ENCODE measurements around the gene ANGPTL5. TPM values are rescaled to one million over a fixed set of nuclear protein-coding genes. Genes with fewer than 3 reads are reported as not detected.

ANGPTL5 gene
- total and polyA plus RNA-seq, 2 donors from 2014 or later, result not detected

GRCh38 chr11:101955278-101955677 is 39.0 kb upstream of the ANGPTL5 start:
- no peak for FAIRE-seq
- Histone ChIP-seq H3K9me3 (ENCODE audit: control insufficient read depth in 2 of 3, insufficient read depth in 1 of 3, low read length in 3 of 3) (no peaks in the 10 kb centered on the region), H3K4me3 (ENCODE audit: low read length in 3 of 3) (no peak overlapping the region), H3K27me3 (ENCODE audit: control insufficient read depth, insufficient read depth, low read length) (no peaks in the 10 kb centered on the region), H3K36me3 (ENCODE audit: control insufficient read depth in 2 of 3, insufficient read depth in 3 of 3, low read length in 3 of 3) (no peaks in the 10 kb centered on the region), H3K4me1 (ENCODE audit: control insufficient read depth in 2 of 3, insufficient read depth in 2 of 3, low read depth in 1 of 3, low read length in 3 of 3) (no peaks in the 10 kb centered on the region), H3K27ac (ENCODE audit: low read depth in 2 of 2, low read length in 2 of 2) (no peak overlapping the region), H3K9ac (ENCODE audit: low read length in 3 of 3) (no peak overlapping the region)
- no peak for TF ChIP-seq CTCF (IDR thresholded peaks at IDR 0.05; ENCODE audit: borderline replicate concordance, extremely low read depth, insufficient read depth)
- intact Hi-C loops (cut with DNase I), result no loop called here
- DNase-seq, result no peak

- H3K9me3 ChIP-seq (ENCODE audit: control insufficient read depth in 2 of 3, insufficient read depth in 1 of 3, low read length in 3 of 3), result no peaks in the 10 kb centered on the region
- H3K27ac ChIP-seq (ENCODE audit: low read depth in 2 of 2, low read length in 2 of 2), result no peak overlapping the region
- no peak overlapping the region for H3K4me3 ChIP-seq (ENCODE audit: low read length in 3 of 3)
- no peaks in the 10 kb centered on the region for H3K36me3 ChIP-seq (ENCODE audit: control insufficient read depth in 2 of 3, insufficient read depth in 3 of 3, low read length in 3 of 3)
- DNase-seq, result no peak
- H3K4me1 ChIP-seq (ENCODE audit: control insufficient read depth in 2 of 3, insufficient read depth in 2 of 3, low read depth in 1 of 3, low read length in 3 of 3), result no peaks in the 10 kb centered on the region
- intact Hi-C loops (cut with DNase I), result no loop called here
- H3K27me3 ChIP-seq (ENCODE audit: control insufficient read depth, insufficient read depth, low read length), result no peaks in the 10 kb centered on the region
- H3K9ac ChIP-seq (ENCODE audit: low read length in 3 of 3), result no peak overlapping the region
- no peak for FAIRE-seq
- TF ChIP-seq CTCF (IDR thresholded peaks at IDR 0.05; ENCODE audit: borderline replicate concordance, extremely low read depth, insufficient read depth), result no peak
Measured at GRCh38 chr11:101949680-101950220, 33.4 kb upstream of the ANGPTL5 start.

GRCh38 chr11:101945448-101945847 is 29.1 kb upstream of the ANGPTL5 start:
- Histone ChIP-seq H3K9me3 (ENCODE audit: control insufficient read depth in 2 of 3, insufficient read depth in 1 of 3, low read length in 3 of 3) (no peaks in the 10 kb centered on the region), H3K36me3 (ENCODE audit: control insufficient read depth in 2 of 3, insufficient read depth in 3 of 3, low read length in 3 of 3) (no peaks in the 10 kb centered on the region), H3K9ac (ENCODE audit: low read length in 3 of 3) (no peak overlapping the region), H3K4me1 (ENCODE audit: control insufficient read depth in 2 of 3, insufficient read depth in 2 of 3, low read depth in 1 of 3, low read length in 3 of 3) (no peaks in the 10 kb centered on the region), H3K27me3 (ENCODE audit: control insufficient read depth, insufficient read depth, low read length) (no peaks in the 10 kb centered on the region), H3K27ac (ENCODE audit: low read depth in 2 of 2, low read length in 2 of 2) (no peak overlapping the region), H3K4me3 (ENCODE audit: low read length in 3 of 3) (no peak overlapping the region)
- FAIRE-seq, result no peak
- DNase-seq, result no peak
- TF ChIP-seq CTCF (IDR thresholded peaks at IDR 0.05; ENCODE audit: borderline replicate concordance, extremely low read depth, insufficient read depth), result no peak
- intact Hi-C loops (cut with DNase I), result no loop called here

GRCh38 chr11:101944923-101945322 is 28.6 kb upstream of the ANGPTL5 start:
- Histone ChIP-seq H3K27ac (ENCODE audit: low read depth in 2 of 2, low read length in 2 of 2) (no peak overlapping the region), H3K27me3 (ENCODE audit: control insufficient read depth, insufficient read depth, low read length) (no peaks in the 10 kb centered on the region), H3K9me3 (ENCODE audit: control insufficient read depth in 2 of 3, insufficient read depth in 1 of 3, low read length in 3 of 3) (no peaks in the 10 kb centered on the region), H3K36me3 (ENCODE audit: control insufficient read depth in 2 of 3, insufficient read depth in 3 of 3, low read length in 3 of 3) (no peaks in the 10 kb centered on the region), H3K4me1 (ENCODE audit: control insufficient read depth in 2 of 3, insufficient read depth in 2 of 3, low read depth in 1 of 3, low read length in 3 of 3) (no peaks in the 10 kb centered on the region), H3K4me3 (ENCODE audit: low read length in 3 of 3) (no peak overlapping the region), H3K9ac (ENCODE audit: low read length in 3 of 3) (no peak overlapping the region)
- FAIRE-seq, result no peak
- intact Hi-C loops (cut with DNase I), result no loop called here
- no peak for TF ChIP-seq CTCF (IDR thresholded peaks at IDR 0.05; ENCODE audit: borderline replicate concordance, extremely low read depth, insufficient read depth)
- DNase-seq, result no peak
